Stimulated activated CD4-positive, alpha-beta T cell treated with anti-CD3 and anti-CD28 coated beads, TNF-alpha, amount 100 ng/mL, for 24 hours (primary cell): ENCODE measurements around the gene HORMAD1.
"Not testable (repeated sequence)": the region's sequence is repeated elsewhere in the genome, so short reads cannot be mapped to it uniquely, and the experiment has no call there.

Experiments
- DNase-seq, 3 experiments: peaks; one replicate each; pipeline ENCODE4 v3.0.0-alpha.2; 2020; ENCODE audit warnings: low read depth in 3 of 3

The HORMAD1 gene, protein sequence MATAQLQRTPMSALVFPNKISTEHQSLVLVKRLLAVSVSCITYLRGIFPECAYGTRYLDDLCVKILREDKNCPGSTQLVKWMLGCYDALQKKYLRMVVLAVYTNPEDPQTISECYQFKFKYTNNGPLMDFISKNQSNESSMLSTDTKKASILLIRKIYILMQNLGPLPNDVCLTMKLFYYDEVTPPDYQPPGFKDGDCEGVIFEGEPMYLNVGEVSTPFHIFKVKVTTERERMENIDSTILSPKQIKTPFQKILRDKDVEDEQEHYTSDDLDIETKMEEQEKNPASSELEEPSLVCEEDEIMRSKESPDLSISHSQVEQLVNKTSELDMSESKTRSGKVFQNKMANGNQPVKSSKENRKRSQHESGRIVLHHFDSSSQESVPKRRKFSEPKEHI

DNA sequence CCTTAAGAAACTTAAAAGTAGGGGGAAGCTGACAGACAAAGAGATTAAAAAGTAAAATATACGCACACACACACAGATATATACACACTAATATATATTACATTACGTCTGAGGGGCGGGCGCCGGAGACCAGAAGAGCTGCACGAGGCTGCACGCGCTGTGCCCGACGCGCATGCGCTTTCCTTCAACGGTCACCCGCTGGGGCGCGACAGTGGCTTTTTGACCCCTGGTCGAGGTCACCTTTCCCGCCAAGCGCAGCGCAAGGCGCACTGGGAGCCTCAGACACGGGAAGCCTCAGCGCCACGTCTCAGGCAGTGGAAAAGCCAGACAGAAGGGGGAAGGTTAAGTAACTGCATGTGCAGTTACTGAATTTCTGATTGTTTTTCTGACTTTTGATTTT is at the start of gene HORMAD1:
HORMAD1 (minus strand) TSS at position 193 of the 400 bp plus-strand sequence. CDS start 1,390 bp downstream, outside the sequence.
- DNase-seq = no peak

DNA sequence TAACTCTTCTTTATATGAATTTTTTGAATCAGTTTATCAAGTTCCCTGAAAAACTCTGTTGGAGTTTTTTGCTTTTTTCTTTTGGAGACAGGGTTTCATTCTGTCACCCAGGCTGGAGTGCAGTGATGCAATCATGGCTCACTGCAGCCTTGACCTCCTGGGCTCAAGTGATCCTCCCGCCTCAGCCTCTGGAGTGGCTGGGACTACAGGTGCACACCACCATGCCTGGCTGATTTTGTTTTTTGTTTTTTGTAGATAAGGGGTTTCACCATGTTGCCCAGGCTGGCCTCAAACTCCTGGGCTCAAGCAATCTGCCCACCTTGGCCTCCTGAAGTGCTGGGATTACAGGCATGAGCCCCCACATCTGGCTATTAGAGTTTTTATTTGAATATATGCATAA is 47.0 kb upstream of the HORMAD1 start:
- not testable (repeated sequence) for DNase-seq

DNA sequence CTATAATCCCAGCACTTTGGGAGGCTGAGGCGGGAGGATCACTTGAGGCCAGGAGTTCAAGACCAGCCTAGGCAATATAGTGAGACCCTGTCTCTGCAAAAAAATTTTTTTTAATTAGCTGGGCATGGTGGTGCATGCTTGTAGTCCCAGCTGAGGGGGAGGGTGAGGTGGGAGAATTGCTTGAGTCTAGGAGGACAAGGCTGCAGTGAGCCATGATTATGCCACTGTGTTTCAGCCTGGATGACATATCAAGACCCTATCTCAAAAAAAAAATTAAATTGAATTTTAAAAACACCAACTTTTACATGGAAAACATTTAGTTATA is 45.2 kb upstream of the HORMAD1 start:
- DNase-seq = not testable (repeated sequence)

DNA sequence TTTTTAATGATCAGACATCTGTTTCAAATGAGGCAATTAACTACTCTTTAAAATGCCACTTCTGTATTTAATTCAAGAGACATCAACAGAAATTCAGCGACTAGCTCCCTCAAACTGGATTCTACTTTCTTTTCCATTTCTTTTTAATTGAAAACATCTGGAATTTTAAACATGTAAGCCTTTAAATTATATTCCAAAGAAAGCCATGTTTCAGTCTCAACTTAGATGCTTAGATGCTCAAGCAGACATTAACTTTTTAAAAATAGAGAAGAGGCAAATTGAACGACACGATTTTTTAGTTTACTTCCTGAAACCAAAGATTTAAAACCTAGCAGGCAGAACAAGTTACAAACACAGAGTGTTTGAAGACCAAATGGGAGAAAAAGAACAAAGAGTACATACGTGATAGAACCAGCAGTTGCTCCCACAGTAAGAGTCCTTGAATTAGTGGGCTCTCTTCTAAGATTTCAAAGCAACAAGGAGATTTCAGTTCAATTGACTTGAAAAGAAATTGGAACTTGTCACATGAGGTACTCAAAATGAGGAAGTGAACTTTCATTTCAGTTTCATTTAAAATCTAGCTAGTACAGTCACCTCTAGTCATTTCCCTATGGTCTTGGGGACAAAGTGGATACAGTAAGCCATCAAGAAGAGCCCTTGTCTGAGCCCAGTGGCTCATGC is 44.7 kb upstream of the HORMAD1 start, which contains the start of gene CTSS:
CTSS (minus strand) TSS at position 483 of the 681 bp plus-strand sequence. CDS start 1,015 bp downstream, outside the sequence.
- no peak for DNase-seq

DNA sequence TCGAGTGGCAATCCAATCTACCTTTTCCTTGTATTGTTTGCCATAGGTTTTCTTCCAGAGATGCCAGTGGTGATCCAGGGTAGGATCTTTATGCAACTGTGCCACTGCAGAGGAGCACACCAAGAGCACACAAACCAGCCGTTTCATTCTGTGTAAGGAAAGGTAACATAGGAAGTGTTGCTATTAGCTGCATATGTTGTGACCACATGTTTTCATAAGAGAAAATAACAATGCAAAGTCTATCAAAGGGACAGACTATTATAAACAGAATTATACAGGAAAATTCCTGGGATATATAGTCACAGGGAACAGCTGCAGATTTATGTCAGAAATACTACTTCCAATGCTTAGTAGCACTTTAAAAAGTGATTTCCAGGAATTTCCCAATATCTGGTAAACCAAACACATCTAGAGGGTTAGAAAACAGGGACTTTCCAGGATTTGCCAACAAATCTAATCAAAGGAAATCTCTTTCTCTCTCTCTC is 44.0 kb upstream of the HORMAD1 start:
- DNase-seq = no peak

DNA sequence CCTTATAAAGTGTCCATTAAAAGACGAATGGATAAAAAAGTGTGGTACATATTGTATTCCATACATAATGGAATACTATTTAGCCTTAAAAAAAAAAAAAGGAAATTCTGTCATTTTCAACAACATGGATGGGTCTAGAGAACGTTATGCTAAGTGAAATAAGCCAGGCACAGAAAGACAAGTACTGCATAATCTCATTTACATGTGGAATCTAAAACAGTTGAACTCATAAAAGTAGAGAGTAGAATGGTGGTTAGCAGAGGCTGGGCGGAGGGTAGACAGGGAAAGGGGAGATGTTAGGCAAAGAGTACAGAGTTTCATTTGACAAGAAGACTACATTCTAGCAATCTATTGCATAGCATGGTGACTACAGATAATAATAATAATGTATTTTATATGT is 42.3 kb upstream of the HORMAD1 start:
- no peak for DNase-seq

DNA sequence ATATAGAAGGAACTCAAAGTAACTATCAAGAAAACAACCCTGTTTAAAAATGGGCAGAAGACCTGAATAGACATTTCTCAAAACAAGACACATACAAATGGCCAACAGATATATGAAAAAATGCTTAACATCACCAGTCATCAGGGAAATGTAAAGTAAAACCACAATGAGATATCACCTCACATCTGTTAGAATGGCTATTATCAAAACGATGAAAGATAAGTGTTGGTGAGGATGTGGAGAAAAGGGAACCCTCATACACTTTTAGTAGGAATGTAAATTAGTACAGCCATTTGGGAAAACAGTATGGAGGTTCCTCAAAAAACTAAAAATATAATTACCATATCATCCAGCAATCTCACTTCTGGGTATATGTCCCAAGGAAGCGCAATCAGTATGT is 41.9 kb upstream of the HORMAD1 start:
- DNase-seq = no peak

DNA sequence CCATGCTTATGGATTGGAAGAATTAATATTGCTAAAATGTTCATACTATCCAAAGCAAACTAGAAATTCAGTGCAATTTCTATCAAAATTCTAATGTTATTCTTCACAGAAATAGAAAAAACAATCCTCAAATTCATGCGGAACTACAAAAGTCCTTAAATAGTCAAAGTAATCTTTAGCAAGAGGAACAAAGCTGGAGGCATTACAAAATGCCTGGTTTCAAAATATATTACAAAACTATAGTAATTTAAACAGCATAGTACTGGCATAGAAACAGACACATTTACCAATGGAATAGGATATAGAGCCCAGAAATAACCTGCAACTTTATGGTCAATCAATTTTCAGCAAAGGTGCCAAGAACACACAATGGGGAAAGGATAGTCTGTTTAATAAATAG is 41.1 kb upstream of the HORMAD1 start:
- DNase-seq = no peak

DNA sequence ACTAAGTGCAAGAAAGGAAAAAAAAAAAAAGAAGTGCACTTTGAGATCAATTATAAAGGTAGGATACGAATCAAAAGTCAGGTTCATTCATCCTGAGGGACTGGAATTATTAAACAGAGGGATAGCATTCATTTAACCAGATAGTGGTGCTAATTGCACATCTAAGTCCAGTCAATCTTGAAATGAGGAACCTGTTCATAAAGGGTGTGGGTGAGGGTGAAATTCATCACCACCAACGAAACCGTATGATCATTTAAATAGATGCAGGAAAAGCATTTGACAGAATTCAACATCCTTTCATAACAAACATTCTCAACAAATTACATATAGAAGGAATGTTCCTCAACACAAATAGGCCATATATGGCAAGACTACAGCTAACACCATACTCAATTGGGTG is 39.3 kb upstream of the HORMAD1 start:
- DNase-seq = no peak

DNA sequence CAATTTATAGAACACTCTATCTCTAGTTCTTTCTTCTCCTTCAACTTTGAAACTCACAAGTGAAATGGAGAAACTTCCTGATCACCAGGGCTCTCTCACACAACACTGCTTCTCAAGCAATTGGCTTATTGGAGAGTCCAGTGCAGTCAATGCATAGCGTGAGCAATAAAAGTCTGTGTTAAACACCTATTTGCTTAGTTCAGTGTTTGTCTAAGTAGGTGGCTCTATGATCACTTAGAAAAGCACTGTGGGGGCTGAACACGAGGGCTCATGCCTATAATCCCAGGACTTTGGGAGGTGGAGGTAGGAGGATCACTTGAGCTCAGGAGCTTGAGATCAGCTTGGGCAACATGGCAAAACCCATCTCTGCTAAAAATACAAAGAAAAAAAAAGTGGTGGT is 32.7 kb upstream of the HORMAD1 start:
- no peak for DNase-seq

DNA sequence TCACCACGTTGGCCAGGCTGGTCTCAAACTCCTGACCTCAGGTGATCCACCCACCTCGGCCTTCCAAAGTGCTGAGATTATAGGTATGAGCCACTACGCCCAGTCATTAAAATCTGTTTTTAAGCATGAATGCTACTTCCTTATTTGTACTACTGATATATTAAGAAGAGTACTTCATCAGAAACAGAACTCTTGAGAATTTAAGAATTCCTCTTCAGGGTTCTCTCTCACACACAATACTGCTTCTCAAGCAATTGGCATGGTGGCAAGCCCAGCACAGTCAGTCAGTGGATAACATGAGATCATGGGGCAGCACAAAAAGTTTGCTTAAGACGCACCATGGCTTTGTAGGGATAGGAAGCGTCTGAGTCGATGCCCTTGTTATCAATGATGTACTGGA is 30.7 kb upstream of the HORMAD1 start:
- no peak for DNase-seq

DNA sequence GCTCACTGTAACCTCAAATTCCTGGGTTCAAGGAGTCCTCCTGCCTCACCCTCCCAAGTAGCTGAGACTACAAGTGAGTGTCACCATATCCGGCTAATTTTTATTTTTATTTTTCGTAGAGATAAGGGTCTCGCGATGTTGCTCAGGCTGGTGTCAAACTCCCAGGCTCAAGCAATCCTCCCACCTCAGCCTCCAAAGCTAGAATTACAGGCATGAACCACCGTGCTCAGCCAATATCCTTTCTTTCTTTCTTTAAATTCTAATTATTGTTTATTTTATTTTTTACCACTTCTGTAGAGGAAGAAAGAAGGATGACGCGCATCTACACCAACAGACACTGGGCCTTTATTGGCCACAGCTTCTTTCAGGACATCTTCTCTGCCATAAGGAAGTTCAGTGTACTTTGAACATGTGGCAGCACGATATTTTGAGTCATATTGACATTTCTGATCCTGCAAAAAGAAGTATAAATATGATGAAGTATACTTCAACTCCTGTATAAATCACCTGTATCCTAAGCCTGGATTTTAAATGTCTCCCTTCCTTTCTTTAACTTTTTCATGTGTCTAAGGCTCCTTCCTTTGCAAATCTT is 29.1 kb upstream of the HORMAD1 start:
- no peak for DNase-seq

DNA sequence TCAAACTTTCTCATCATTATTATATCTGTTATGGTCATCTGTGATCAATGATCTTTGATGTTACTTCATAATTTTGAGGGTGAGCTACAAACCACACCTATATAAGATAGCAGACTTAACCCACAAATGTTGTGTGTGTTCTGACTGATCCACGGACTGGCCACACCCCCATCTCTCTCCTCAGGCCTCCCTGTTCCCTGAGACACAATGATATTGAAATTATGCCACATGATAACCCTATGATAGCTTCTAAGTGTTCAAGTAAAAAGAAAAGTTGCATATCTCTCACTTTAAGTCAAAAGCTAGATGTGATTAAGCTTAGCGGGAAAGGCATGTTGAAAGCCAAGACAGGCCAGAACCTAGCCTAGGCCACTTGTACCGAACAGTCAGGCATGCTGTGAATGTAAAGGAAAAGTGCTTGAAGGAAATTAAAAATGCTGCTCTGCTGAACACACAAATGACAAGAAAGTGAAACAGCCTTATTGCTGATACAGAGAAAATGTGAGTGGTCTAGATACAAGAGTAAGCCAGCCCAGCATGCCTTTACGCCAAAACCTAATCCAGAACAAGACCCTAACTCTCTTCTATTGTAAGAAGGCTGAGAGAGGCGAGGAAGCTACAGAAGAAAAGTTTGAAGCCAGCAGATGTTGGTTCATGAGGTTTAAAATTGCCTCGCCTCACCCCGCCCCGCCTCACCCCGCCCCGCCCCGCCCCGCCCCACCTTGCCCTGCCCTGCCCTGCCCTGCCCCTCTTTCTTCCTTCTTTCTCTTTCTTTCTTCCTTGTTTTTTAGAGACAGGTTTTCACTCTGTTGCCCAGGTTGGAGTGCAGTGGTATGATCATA is 28.4 kb upstream of the HORMAD1 start:
- DNase-seq = no peak

DNA sequence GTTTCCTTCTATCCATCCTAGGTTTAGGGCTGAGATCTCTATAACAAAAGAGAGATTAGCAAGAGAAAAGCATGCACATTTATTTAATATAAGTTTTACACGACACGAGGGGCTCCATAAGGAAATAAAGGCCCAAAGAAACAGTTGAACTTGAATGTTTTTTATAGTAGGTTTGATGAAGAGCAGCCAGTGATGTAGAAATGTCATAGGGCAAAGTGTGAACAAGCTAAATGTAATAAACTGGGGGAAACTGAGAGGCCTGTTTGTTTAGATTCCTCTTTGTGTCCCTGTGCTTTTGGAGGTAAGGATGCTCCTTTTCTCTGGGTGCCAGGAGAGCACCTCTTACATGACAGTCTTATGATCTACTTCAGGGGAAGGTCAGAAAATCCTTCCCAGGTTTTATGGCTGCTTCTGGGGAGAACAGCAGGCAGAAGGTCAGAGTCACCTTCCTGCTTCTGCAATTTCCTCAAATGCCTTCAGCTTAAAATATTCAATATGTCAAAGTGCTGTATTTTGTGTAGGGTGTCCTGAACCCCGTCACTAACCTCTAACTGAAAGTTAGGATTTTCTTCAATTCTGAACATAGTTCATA is 9.5 kb upstream of the HORMAD1 start:
- DNase-seq = no peak

DNA sequence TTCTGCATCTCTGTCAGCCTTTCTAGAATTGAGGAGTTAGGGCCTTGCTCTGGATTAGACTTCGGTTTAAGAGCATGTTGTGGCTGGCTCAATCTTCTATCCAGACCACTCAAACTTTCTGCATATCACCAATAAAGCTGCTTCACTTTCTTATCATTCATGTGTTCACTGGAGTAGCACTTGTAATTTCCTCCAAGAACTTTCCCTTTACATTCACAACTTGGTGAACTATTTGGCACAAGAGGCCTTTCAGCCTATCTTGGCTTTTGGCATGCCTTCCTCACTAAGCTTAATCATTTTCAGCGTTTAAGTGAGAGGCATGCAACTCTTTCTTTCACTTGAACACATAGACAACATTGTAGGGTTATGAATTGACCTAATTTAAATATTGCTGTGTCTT is 3.6 kb upstream of the HORMAD1 start:
- no peak for DNase-seq

DNA sequence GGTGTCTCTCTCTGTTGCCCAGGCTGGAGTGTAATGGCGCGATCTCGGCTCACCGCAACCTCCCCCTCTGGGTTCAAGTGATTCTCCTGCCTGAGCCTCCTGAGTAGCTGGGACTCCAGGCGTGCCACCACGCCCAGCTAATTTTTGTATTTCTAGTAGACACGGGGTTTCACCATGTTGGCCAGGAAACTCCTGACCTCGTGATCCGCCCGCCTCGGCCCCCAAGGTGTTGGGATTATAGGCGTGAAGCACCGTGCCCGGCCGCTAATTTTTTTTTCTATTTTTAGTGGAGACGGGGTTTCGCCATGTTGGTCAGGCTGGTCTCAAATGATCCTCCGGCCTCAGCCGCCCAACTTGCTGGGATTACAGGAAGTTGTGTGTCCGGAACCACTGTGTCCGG is 597 bp downstream of the HORMAD1 start:
- DNase-seq = no peak

DNA sequence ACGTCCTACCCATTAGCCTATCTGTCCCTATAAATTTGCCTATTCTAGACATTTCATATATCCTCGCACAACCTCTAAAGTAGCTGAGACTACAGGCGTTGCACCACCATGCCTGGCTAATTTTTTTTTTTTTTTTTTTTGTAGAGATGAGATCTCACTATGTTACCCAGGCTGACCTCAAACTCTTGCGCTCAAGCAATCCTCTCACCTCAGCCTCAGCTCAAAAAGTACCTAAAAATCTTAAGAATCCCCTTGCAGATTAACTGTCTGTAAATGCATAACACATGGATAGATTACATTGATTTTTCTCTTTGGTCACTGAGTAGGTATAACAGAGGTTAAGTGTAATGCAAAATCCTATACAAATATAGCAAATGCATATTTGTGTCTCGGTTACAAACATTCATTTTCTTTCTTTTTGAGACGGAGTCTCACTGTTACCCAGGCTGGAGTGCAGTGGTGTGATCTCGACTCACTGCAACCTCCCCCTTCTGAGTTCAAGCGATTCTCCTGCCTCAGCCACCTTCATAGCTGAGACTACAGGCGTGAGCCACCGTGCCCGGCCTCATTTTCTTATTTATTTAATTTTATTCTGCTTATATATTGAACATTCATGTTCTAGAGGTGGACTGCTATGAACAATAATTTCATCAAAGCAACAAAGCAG is 2.3 kb downstream of the HORMAD1 start:
- no peak for DNase-seq

DNA sequence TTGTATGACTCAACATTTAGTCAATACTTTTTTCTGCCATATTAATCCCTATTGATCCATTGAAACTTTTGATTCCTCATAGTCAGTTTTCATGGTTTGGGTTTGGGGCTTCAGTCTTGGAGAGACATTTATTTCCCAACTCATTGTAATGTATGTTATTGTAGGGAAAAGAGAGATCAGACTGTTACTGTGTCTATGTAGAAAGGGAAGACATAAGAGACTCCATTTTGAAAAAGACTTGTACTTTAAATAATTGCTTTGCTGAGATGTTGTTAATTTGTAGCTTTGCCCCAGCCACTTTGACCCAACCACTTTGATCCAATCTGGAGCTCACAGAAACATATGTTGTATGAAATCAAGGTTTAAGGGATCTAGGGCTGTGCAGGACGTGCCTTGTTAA is 11.7 kb downstream of the HORMAD1 start:
- DNase-seq = not testable (repeated sequence)

DNA sequence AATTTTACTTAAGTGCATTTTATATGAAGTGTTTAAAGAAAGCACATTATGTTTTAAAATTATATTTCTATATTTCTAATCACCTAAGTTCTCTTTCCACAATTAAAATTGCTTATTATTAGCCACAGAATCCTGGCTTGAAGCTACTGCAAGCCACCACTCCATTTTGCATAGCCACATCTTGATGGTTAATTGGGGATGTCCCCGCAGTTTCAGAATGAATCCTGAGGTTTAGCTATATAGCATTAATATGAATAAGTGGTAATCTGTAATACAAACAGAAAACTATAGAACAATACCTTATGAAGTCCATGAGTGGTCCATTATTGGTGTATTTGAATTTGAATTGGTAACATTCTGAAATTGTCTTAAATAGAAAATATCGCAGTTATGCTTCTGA is 12.1 kb downstream of the HORMAD1 start:
- DNase-seq = peak in 1 of 3 experiments; percentile 12

DNA sequence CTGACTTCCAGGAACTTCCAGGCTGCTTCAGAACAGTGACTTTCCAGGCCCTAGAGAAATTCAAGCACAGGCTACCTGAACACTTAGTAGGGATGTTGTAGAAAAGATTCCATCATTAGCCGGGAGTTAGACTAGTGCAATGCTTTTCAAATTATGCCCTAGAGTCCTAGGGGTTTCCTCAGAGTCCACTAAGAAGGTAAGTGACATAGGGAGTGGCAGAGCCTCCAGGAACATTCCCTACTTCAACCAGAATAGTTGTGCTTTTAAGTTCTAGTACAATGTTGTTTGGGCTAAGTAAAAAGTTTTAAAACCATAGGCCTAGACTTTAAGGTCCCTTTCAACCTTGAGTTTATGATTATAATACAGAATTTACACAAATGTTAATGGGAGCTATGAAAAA is 14.6 kb downstream of the HORMAD1 start:
- DNase-seq = no peak

DNA sequence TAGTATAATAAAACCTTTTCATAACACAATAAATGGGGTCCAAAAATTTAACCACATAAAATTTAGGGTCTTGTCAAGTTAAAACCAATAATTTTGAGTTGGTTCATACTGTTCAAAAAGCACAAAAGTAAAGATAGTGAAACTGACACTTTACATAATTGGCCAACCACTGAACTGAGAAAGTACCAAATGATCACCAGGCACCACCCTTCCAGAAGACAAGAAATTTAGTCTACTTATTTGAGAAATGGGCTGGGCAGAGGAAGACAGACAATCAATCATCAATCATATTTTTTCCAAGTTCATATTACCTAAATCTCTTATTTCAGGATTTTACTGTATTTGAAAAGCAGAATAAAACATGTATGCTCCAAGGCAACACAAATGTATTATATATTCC is 17.3 kb downstream of the HORMAD1 start:
- DNase-seq = no peak
